ENCODE data around the gene TAF1C. TPM values are rescaled to one million over a fixed set of nuclear protein-coding genes. Genes with fewer than 3 reads are reported as not detected.

TAF1C gene
- total and polyA plus RNA-seq, 9 of the 15 experiments (the other 6 are each of a cell fraction or from before 2014, with no cell fraction given): 1.5 to 74.8 (median 21.0) TPM

GRCh38 chr16:84186685-84187437 is at the start of gene TAF1C (continued):
- TF ChIP-seq MLX (CRISPR knock-in tag; conservative IDR thresholded peaks at IDR 0.05): 0 out of 4 replicates have a peak, but pooled peaks of 1 of the 2 experiments have one; percentile 56
- no peak for TF ChIP-seq THRAP3 (IDR thresholded peaks at IDR 0.05; ENCODE audit: borderline replicate concordance)
- no peak for TF ChIP-seq CCNT2 (IDR thresholded peaks at IDR 0.05; ENCODE audit: borderline replicate concordance, extremely low read depth, insufficient read length, low read depth, low read length)
- TF ChIP-seq CAMTA2 (CRISPR knock-in tag; conservative IDR thresholded peaks at IDR 0.05): no peak
- no peak for TF ChIP-seq ILK (tag; IDR thresholded peaks at IDR 0.05; ENCODE audit: borderline replicate concordance, low read depth)
- peak; percentile 28; the same call in 1 of the 2 replicates for TF ChIP-seq KAT7 (CRISPR knock-in tag; IDR thresholded peaks at IDR 0.05; ENCODE audit: borderline replicate concordance)
- 0 out of 2 replicates have a peak, but pooled peaks have one; percentile 39 for TF ChIP-seq ZNF511 (CRISPR knock-in tag; IDR thresholded peaks at IDR 0.05)
- TF ChIP-seq ZNF165 (CRISPR knock-in tag; IDR thresholded peaks at IDR 0.05; ENCODE audit: borderline replicate concordance): no peak
- no peak for TF ChIP-seq MCM5 (IDR thresholded peaks at IDR 0.05; ENCODE audit: low read depth)
- no peak for TF ChIP-seq MXD1 (CRISPR knock-in tag; IDR thresholded peaks at IDR 0.05; ENCODE audit: borderline replicate concordance, poor library complexity, severe bottlenecking)
- no peak for TF ChIP-seq KLF13 (tag; IDR thresholded peaks at IDR 0.05; ENCODE audit: borderline replicate concordance, low read depth)
- TF ChIP-seq ESRRA (IDR thresholded peaks at IDR 0.05; ENCODE audit: borderline replicate concordance, low read depth): peak; percentile 72
- TF ChIP-seq MBD1 (CRISPR knock-in tag; IDR thresholded peaks at IDR 0.05): no peak
- no peak for TF ChIP-seq ZNF232 (CRISPR knock-in tag; IDR thresholded peaks at IDR 0.05)
- no peak for TF ChIP-seq ZNF280B (CRISPR knock-in tag; IDR thresholded peaks at IDR 0.05)
- TF ChIP-seq RAD51 (IDR thresholded peaks at IDR 0.05; ENCODE audit: borderline replicate concordance, low read depth): 0 out of 2 replicates have a peak, but pooled peaks have one; percentile 15
- no peak for TF ChIP-seq XRCC4 (IDR thresholded peaks at IDR 0.05; ENCODE audit: extremely low read depth, insufficient read depth, insufficient read length)
- no peak for TF ChIP-seq POU5F1 (IDR thresholded peaks at IDR 0.05; ENCODE audit: borderline replicate concordance, low read depth, low read length, partially characterized antibody)
